Measurements from ENCODE around the gene ST3GAL5.

ST3GAL5 gene

DNA sequence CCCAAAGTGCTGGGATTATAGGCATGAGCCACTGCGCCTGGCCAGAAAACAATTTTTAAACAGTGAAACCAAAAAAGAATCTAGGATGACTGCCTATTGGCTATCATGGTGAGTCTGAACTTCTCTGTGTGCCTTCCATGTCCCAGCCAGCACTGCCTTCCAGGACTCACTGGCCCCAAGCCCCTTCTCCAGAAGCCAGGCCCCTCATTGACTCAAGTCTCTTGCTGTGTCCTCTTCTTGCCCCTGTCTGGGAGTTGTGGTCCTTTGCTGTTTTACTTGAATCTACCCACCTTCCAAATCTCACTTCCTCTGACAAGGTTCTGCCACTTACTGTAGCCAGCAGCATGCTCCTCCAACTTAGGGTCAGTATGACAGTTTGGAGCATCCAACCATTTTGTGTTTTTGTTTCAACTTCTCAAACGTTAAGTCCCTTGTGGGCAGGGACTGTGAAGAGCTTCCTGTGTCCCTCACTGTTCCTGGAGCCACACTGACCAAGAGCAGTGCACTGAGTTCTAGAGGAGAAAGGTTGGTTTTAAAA is 41.7 kb downstream of the ST3GAL5 start:
- no peaks in the 10 kb centered on the region for H3K36me3 ChIP-seq (ENCODE audit: control insufficient read depth, insufficient read depth, low read length)
- no peak overlapping the region for H3K4me3 ChIP-seq (ENCODE audit: low read depth, low read length)
- no peak overlapping the region for H3K4me2 ChIP-seq (ENCODE audit: low read length)
- no peaks in the 10 kb centered on the region for H3K27me3 ChIP-seq (ENCODE audit: control insufficient read depth, insufficient read depth, low read length)
- no peak overlapping the region for H3K9ac ChIP-seq
- H3K9me3 ChIP-seq (ENCODE audit: control insufficient read depth, low read length) = no peaks in the 10 kb centered on the region
- H3K27ac ChIP-seq = no peak overlapping the region
- no peaks in the 10 kb centered on the region for H3K4me1 ChIP-seq
- H2AFZ ChIP-seq = no peak overlapping the region
- H3K79me2 ChIP-seq = no peaks in the 10 kb centered on the region
- TF ChIP-seq CTCF (IDR thresholded peaks at IDR 0.05) = no peak

- Histone ChIP-seq H3K27ac (no peak overlapping the region), H3K9me3 (ENCODE audit: control insufficient read depth, low read length) (no peaks in the 10 kb centered on the region), H3K4me2 (ENCODE audit: low read length) (no peak overlapping the region), H3K9ac (no peak overlapping the region), H3K4me1 (no peaks in the 10 kb centered on the region), H2AFZ (no peak overlapping the region), H3K36me3 (ENCODE audit: control insufficient read depth, insufficient read depth, low read length) (no peaks in the 10 kb centered on the region), H3K27me3 (ENCODE audit: control insufficient read depth, insufficient read depth, low read length) (no peaks in the 10 kb centered on the region), H3K79me2 (no peaks in the 10 kb centered on the region), H3K4me3 (ENCODE audit: low read depth, low read length) (no peak overlapping the region)
- TF ChIP-seq CTCF (IDR thresholded peaks at IDR 0.05) = no peak
Observed at GRCh38 chr2:85846411-85846810, 42.4 kb downstream of the ST3GAL5 start.

GRCh38 chr2:85844486-85844885 is 44.3 kb downstream of the ST3GAL5 start:
- TF ChIP-seq CTCF (IDR thresholded peaks at IDR 0.05) = no peak
- no peaks in the 10 kb centered on the region for H3K4me1 ChIP-seq
- no peak overlapping the region for H3K27ac ChIP-seq
- no peak overlapping the region for H3K4me3 ChIP-seq (ENCODE audit: low read depth, low read length)
- no peaks in the 10 kb centered on the region for H3K79me2 ChIP-seq
- no peak overlapping the region for H2AFZ ChIP-seq
- H3K36me3 ChIP-seq (ENCODE audit: control insufficient read depth, insufficient read depth, low read length) = no peaks in the 10 kb centered on the region
- no peak overlapping the region for H3K9ac ChIP-seq
- H3K9me3 ChIP-seq (ENCODE audit: control insufficient read depth, low read length) = no peaks in the 10 kb centered on the region
- H3K27me3 ChIP-seq (ENCODE audit: control insufficient read depth, insufficient read depth, low read length) = no peaks in the 10 kb centered on the region
- no peak overlapping the region for H3K4me2 ChIP-seq (ENCODE audit: low read length)

GRCh38 chr2:85843543-85843942 is 45.2 kb downstream of the ST3GAL5 start:
- H3K27ac ChIP-seq = no peak overlapping the region
- no peak overlapping the region for H3K4me2 ChIP-seq (ENCODE audit: low read length)
- no peaks in the 10 kb centered on the region for H3K79me2 ChIP-seq
- H3K4me1 ChIP-seq = no peaks in the 10 kb centered on the region
- TF ChIP-seq CTCF (IDR thresholded peaks at IDR 0.05) = no peak
- H3K9me3 ChIP-seq (ENCODE audit: control insufficient read depth, low read length) = no peaks in the 10 kb centered on the region
- no peaks in the 10 kb centered on the region for H3K27me3 ChIP-seq (ENCODE audit: control insufficient read depth, insufficient read depth, low read length)
- no peak overlapping the region for H3K4me3 ChIP-seq (ENCODE audit: low read depth, low read length)
- no peaks in the 10 kb centered on the region for H3K36me3 ChIP-seq (ENCODE audit: control insufficient read depth, insufficient read depth, low read length)
- H3K9ac ChIP-seq = no peak overlapping the region
- H2AFZ ChIP-seq = no peak overlapping the region

DNA sequence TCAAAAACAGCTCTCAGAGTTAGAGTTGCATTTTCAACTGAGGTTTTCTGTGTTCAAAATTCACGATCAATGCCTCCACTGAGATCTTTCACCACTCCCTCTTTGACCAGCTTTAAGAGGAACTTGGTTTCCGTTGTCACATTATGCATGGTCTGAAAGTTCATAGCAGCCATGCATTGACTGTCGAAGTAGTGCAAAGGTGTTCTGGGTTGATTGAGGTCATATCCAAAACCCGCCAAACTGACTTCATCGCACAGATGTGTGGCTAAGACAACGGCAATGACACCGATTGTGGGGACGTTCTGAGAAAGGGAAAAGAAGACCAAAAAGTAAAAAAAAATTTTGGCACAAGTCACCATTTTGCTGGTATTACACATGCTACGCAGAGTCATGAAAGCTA is 48.7 kb downstream of the ST3GAL5 start:
- Histone ChIP-seq H3K9me3 (ENCODE audit: control insufficient read depth, low read length) (no peaks in the 10 kb centered on the region), H3K79me2 (no peaks in the 10 kb centered on the region), H3K36me3 (ENCODE audit: control insufficient read depth, insufficient read depth, low read length) (no peaks in the 10 kb centered on the region), H3K4me1 (no peaks in the 10 kb centered on the region), H2AFZ (no peak overlapping the region), H3K27me3 (ENCODE audit: control insufficient read depth, insufficient read depth, low read length) (no peaks in the 10 kb centered on the region), H3K4me3 (ENCODE audit: low read depth, low read length) (no peak overlapping the region), H3K4me2 (ENCODE audit: low read length) (no peak overlapping the region), H3K27ac (no peak overlapping the region), H3K9ac (no peak overlapping the region)
- TF ChIP-seq CTCF (IDR thresholded peaks at IDR 0.05) = no peak
